Stomach (tissue), 9 donors: ENCODE measurements around the gene GNAO1. TPM values are rescaled to one million over a fixed set of nuclear protein-coding genes. Genes with fewer than 3 reads are reported as not detected.

Experiments used
- DNase-seq, 2 donors: peaks; one replicate each; pipeline versions ENCODE4 v3.0.0 to v3.0.0-alpha.2; 2013 to 2019
- H3K27ac ChIP-seq, 5 donors: fragments of 200-600 bp in 4 of 5; sonication (generic) in 4 of 5; one replicate each; pipeline ENCODE4 v1.5.1; 2013 to 2019; ENCODE audit warnings: mild to moderate bottlenecking in 1 of 5, moderate library complexity in 1 of 5
- H3K27me3 ChIP-seq, 3 donors: fragments of 200-600 bp; sonication (generic); one replicate each; pipeline ENCODE4 v1.5.1; 2017 to 2019; ENCODE audit warnings: mixed run types in 1 of 3
- H3K36me3 ChIP-seq, 4 donors: fragments of 200-600 bp; sonication (generic); 1 replicate in 3 of 4; 2 replicates in 1 of 4; pipeline ENCODE4 v1.5.1; 2016 to 2019
- H3K4me1 ChIP-seq, 4 donors: fragments of 200-600 bp; sonication (generic); one replicate each; pipeline ENCODE4 v1.5.1; 2016 to 2019
- H3K4me3 ChIP-seq, 4 donors: fragments of 200-600 bp; sonication (generic) in 3 of 4; one replicate each; pipeline ENCODE4 v1.5.1; 2016 to 2019; ENCODE audit warnings: mild to moderate bottlenecking in 1 of 4
- H3K9me3 ChIP-seq, 4 donors: fragments of 200-600 bp; sonication (generic); one replicate each; pipeline ENCODE4 v1.5.1; 2016 to 2019
- CTCF ChIP-seq, 7 experiments: fragments of 450-650 bp in 4 of 7; fragments of 200-600 bp in 3 of 7; sonication (generic) in 3 of 7; IDR thresholded peaks; one replicate each; pipeline ENCODE4 v1.5.1; 2016 to 2019; ENCODE audit warnings: antibody characterized with exemption in 7 of 7, control low read depth in 2 of 7, mild to moderate bottlenecking in 1 of 7
- EP300 ChIP-seq: sonication (generic); formaldehyde crosslinking; IDR thresholded peaks from one replicate; pipeline ENCODE4 v1.6.1; 2017; ENCODE audit warnings: antibody characterized with exemption
- POLR2A ChIP-seq, 4 donors: fragments of 450-650 bp; IDR thresholded peaks; one replicate each; pipeline ENCODE4 v1.6.1; 2016; ENCODE audit warnings: antibody characterized with exemption in 4 of 4, control low read depth in 2 of 4, mild to moderate bottlenecking in 1 of 4, moderate library complexity in 1 of 4
- POLR2AphosphoS5 ChIP-seq, 3 donors: sonication (generic); formaldehyde crosslinking; IDR thresholded peaks; one replicate each; pipeline ENCODE4 v1.6.1; 2016; ENCODE audit warnings: antibody characterized with exemption in 3 of 3
- WGBS, 5 donors: extraction: QIAGEN DNeasy Blood & Tissue Kit in 3 of 5; methylation state at CpG; one replicate each; pipeline versions ENCODE4 v1.1.5 to v1.1.7; 2013 to 2018; 5-methylcytosine and 5-hydroxymethylcytosine counted together
- intact Hi-C: fragments of 100-400 bp; cut with DNase I; formaldehyde crosslinking; loops from one replicate; pipeline ENCODE4 v1.15.1; 2023; ENCODE audit warnings: low total_unique reads
- polyA plus RNA-seq, 3 donors: library from polyadenylated mRNA; stranded (reverse); fragments of 200-250 nt; gene quantifications; one replicate each; pipeline ENCODE4 v1.2.3, GENCODE V29; 2013
- total RNA-seq, 5 donors: library from RNA; depleted of rRNA; stranded (reverse); fragments of >200 nt; gene quantifications; one replicate each; pipeline versions ENCODE4 v1.1.0 to v1.2.3, GENCODE V29; 2014 to 2016
- donor health status: healthy with polysubstance abuse.
- donor health status: Bipolar disorder and iron deficiency.
- donor health status: healthy.

Gene GNAO1
- total and polyA plus RNA-seq, 8 donors, result 2.3 to 42.0 (median 4.7) TPM

- WGBS, 5 donors, result 71 to 83% (median 79%) methylated on average over 9 to 11 of the region's 11 CpGs
- no peak overlapping the region for H3K27ac ChIP-seq
- H3K4me1 ChIP-seq, result no peaks in the 10 kb centered on the region
- H3K4me3 ChIP-seq, result no peak overlapping the region
- intact Hi-C loops, result no loop called here
- H3K36me3 ChIP-seq, result peaks cover 0 to 52% (median 9%) of the 10 kb centered on the region in 4 donors
- no peaks in the 10 kb centered on the region for H3K27me3 ChIP-seq
- H3K9me3 ChIP-seq, result no peaks in the 10 kb centered on the region
- DNase-seq, result no peak
- TF ChIP-seq POLR2A (IDR thresholded peaks at IDR 0.05), result no peak
- TF ChIP-seq EP300, result no peak
- TF ChIP-seq CTCF (IDR thresholded peaks at IDR 0.05), result no peak
- no peak for TF ChIP-seq POLR2AphosphoS5 (IDR thresholded peaks at IDR 0.05)
Observed at GRCh38 chr16:56347670-56348069, 156.4 kb downstream of the GNAO1 start.

- Histone ChIP-seq H3K27me3 (no peaks in the 10 kb centered on the region), H3K27ac (no peak overlapping the region), H3K4me1 (no peaks in the 10 kb centered on the region), H3K9me3 (no peaks in the 10 kb centered on the region), H3K36me3 (peaks cover 0 to 46% (median 8%) of the 10 kb centered on the region in 4 donors), H3K4me3 (no peak overlapping the region)
- DNase-seq, result no peak
- intact Hi-C loops, result no loop called here
- no peak for TF ChIP-seq CTCF (IDR thresholded peaks at IDR 0.05)
- no peak for TF ChIP-seq POLR2AphosphoS5 (IDR thresholded peaks at IDR 0.05)
- no peak for TF ChIP-seq EP300
- no peak for TF ChIP-seq POLR2A (IDR thresholded peaks at IDR 0.05)
- WGBS, 5 donors, result 83 to 91% (median 88%) methylated on average over 19 to 25 of the region's 25 CpGs
Observed at GRCh38 chr16:56348168-56349085, 157.1 kb downstream of the GNAO1 start.

GRCh38 chr16:56349086-56349415 is 157.8 kb downstream of the GNAO1 start:
- no peak overlapping the region for H3K27ac ChIP-seq
- H3K9me3 ChIP-seq, result no peaks in the 10 kb centered on the region
- intact Hi-C loops, result no loop called here
- no peak for DNase-seq
- H3K4me3 ChIP-seq, result no peak overlapping the region
- WGBS, 5 donors, result 82 to 100% (median 94%) methylated on average over 1 to 2 of the region's 2 CpGs
- no peaks in the 10 kb centered on the region for H3K4me1 ChIP-seq
- peaks cover 0 to 40% (median 5%) of the 10 kb centered on the region in 4 donors for H3K36me3 ChIP-seq
- no peaks in the 10 kb centered on the region for H3K27me3 ChIP-seq
- TF ChIP-seq CTCF (IDR thresholded peaks at IDR 0.05), result no peak
- TF ChIP-seq POLR2A (IDR thresholded peaks at IDR 0.05), result no peak
- no peak for TF ChIP-seq POLR2AphosphoS5 (IDR thresholded peaks at IDR 0.05)
- no peak for TF ChIP-seq EP300

- Histone ChIP-seq H3K36me3 (peaks cover 0 to 33% (median 4%) of the 10 kb centered on the region in 4 donors), H3K27ac (no peak overlapping the region), H3K4me3 (no peak overlapping the region), H3K27me3 (no peaks in the 10 kb centered on the region), H3K9me3 (no peaks in the 10 kb centered on the region), H3K4me1 (no peaks in the 10 kb centered on the region)
- DNase-seq, result no peak
- TF ChIP-seq POLR2A (IDR thresholded peaks at IDR 0.05) (no peak), EP300 (no peak), POLR2AphosphoS5 (IDR thresholded peaks at IDR 0.05) (no peak), CTCF (IDR thresholded peaks at IDR 0.05) (no peak)
- 89 to 92% (median 90%) methylated on average over 16 of the region's 16 CpGs for WGBS, 5 donors
- intact Hi-C loops, result no loop called here
Observed at GRCh38 chr16:56349711-56350161, 158.4 kb downstream of the GNAO1 start.
